CD4-positive, alpha-beta T cell treated with Interleukin-4 for 4 hours (primary cell): Measurements from ENCODE around the gene VSIR.
A peak's percentile ranks its signal among the peaks of the same experiment; 100 is the strongest.

ENCODE experiments used
- DNase-seq: peaks from one replicate; pipeline ENCODE4 v3.0.0-alpha.2; 2020

Gene VSIR

DNA sequence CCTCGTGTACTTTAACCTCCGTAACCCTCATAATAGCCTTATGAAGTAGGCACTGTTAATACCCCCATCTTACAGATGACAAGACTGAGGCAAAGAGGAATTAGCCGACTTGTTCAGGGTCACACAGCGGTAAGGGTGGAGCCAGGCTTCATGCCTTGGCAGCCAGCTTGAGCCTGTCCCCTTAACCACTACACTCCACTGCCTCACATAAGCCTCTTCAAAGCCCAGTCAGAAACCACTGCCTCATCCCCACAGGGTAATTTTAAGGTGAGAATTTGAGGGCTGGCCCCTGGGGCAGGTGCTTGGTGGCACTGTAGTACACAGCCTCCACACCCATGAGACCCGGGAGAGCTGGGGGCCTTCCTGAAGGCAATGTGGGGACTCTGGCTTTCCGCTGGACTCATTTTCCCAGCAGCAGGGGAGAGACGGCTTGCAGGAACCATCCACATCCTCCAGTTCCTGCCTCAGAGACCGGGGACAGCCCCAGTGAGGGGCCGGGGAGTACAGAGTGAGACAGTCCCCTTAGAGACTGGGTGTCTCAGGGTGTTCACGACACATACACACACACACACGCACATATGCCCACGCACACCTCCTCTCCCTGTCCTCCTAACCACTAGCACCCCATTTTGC is 46.1 kb downstream of the VSIR start:
- peak; percentile 70 for DNase-seq

DNA sequence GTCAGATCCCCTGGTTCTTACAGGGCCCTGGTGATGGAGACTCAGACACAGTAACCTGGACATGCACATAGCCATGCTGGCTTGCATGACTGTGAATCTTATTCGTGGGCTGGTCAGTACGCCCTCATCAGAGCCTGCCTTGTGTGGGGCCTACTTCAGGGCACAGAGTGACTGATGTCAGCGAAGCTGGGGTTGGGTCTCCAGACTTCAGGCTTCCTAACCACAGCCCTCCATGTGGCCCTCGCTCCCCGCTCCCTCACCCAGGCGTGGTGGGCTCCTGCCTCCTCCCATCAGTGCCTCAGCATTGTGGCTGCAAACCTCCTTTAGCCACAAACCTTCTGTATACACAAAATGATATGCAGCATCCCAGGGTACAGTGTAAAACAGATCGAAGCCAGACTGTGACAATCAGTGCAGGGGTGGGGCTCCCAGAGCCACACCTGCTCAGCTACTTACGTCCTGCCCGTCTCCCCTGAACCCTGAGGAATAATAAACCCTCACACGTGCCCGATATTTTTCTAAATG is 46.7 kb downstream of the VSIR start:
- peak; percentile 48 for DNase-seq

DNA sequence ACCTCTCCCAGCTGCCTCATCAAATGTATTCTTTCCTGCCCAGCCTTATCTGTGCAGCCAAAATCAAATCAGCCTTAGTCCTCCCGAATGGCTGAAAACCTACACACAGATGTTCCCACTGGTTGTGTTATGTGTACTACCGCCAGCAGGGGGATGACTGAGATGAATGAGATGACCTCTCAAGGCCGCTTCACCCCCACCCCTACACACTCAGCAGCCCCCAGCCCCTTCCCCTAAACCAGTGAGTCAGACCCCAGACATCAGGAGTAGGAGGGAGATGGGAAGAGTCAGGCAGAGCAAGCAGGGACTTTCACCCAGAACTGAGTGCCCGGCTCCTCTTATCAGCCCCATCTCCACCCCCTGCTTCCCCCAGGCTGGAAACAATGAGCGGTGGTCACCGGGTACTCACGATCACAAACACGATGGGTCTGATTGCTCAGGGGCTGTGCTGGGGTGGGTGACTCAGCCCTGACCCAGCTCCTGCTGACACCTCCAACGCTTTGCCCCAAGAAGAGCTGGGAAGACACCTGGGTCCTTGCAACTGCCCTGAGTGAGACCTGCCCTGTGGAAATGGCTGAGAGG is 47.2 kb downstream of the VSIR start:
- DNase-seq, result peak; percentile 60

DNA sequence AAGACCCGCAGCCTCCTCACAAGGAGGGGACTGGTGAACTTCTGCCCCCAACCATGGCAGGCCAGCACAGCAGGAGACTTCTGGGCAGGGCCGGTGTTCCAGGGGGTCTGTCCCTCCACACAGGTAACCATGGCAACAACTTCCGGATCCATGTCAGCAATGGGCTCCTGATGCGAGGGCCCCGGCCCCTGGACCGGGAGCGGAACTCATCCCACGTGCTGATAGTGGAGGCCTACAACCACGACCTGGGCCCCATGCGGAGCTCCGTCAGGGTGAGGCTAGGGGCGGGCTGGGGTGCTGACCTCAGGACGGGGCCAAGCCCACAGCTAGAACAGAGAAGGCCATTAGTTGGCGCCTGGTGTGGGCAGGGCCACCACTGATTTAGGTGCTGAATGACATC is 48.1 kb downstream of the VSIR start:
- no peak for DNase-seq

DNA sequence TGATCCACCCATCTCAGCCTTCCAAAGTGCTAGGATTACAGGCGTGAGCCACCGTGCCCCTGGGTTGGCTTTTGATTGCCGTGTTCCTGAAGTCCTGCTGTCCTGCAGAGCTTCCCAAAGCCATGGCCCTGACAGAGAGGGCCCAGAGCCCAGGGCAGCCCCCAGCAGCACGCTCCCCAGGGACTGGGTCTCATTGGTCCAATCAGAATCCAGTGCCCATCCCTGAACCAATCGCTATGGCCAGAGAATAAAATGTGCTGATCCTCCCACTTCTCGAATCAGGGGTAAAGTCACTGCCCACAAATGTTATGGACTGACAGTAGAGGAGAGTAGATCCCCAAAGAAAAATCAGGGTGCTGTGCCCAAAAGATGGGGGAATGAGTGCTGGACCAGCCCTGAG is 48.8 kb downstream of the VSIR start:
- DNase-seq, result no peak

DNA sequence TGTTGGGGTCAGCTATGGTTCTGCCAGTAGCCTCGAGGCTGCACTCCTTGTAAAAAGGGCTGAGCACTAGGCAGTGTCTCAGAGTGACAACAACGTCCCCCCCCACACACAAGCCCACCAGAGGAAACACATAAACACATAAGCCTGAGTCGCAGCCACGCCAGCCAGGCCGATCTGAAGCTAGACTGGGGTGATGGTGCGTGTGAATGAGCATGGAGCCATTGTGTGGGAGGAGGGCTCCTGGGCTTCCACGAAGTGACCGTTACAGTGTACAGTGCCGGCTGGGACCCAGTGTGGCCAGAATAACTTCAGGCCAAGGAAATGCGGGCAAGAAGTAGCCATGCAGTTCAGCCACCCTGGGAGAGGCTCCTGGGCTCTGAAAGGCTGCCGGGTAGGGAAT is 50.0 kb downstream of the VSIR start:
- DNase-seq, result no peak

DNA sequence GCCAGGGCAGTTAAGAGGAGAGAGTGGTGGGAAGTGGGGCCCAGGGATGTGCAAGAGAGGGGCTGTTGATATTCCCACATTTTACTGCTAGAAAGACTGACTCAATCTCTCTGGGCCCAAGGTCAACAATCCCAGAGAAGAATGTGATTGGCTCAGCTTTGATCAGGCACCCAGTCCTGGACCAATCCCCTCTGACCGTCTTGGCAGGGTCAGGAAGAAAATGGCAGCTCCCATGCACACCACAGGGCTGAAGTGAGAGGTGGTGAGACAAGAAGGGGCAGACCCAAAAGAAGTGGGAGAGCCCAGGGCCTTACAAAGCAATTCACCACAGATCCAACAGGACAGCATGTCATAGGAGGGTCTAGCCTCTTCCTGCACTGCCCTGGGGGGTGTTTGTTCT is 50.5 kb downstream of the VSIR start:
- DNase-seq, result no peak

DNA sequence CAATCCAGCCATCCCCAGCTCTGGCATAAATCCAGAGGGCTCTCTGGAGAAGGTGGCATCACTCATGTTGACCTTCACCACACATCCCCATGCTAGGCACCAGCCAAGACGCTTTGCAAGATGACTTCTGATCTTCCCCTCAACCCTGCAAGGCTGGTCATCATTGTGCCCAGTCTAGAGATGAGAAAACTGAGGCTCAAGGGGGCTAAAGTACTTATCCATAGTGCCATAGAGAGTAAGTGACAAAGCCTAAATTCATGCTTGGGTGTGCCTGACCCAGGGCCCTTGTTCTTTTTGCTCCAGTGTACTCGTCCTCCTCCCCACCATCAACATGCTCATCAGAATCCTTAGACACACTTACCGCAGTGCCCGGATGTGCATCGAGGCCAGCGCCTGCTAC is 52.0 kb downstream of the VSIR start:
- DNase-seq, result no peak

DNA sequence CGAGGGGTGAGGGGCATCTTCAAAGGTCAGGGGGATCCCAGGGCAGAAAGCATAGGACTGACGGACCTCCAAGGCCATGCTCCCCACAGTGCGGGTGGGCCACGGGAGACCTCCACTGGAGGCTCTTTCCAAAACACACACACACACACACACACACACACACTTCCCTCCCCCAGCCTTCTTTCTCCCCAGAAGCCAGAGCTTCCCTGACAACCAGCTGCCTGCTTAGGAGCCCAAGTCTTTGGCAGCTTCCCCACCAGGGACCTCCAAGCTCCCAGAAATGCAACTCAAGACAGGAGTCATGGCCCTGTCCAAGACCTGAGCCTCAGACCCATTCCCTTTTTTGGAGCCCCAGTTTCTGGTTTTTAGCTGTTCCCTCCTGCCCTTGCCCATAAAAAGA is 53.0 kb downstream of the VSIR start:
- no peak for DNase-seq

DNA sequence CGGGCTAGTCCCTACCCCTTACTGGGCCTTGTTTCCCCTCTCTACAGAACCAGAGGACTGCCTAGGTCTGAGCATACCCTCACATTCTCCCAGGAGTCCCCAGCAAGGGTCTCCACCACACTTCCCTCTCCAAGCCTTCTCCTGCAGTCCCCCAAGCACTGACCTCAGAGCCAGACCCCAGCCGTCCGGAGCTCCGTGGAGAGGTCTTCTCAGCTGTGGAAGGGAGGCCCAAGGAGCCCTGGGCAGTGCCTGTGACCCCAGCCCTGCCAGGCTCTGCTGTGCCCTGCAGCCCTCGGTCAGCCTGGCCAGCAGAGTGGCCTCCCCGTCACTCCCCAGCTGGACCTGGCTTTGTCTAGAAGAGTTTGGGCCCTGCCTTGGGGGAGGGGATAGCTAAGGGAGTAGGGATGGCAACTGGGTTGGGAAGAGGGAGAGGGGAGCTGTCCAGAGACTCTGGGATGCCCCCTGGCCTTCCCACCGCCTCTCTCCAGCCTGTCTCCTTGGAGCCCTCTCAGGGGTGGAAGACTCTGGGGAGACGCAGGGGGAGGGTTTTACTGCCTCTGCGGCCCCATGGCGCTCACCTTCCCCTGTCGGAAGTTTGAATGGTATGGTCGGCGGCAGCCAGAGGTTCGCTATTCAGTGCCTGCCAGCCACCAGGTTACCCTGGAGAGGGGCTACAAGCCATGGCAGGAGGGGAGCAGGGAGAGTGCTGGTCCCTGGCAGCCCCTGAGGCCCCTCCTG is 53.7 kb downstream of the VSIR start, which contains the start of gene C10orf105:
Gene C10orf105, minus strand, starts transcription at position 315 of the 738 bp plus-strand sequence. CDS start 3,441 bp downstream, outside the sequence.
- no peak for DNase-seq

DNA sequence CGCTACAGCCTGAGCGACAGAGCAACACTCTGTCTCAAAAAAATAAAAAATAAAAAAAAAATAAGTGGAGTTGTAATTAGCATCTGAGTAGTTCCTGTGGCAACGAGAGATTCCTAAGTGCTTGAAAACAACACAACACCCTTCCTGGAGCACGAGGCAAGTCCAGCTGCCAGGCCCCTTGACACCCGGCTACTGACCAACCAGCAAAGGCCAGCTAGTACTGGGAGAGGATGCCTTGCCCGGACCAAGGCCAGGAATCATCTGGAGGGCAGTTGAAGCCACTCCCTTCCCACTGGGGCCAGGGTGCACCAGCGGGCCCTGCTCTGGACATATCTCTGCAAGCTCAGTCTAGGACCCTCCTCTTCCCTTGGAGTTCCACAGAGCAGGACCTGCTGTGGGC is 54.3 kb downstream of the VSIR start:
- DNase-seq, result no peak

DNA sequence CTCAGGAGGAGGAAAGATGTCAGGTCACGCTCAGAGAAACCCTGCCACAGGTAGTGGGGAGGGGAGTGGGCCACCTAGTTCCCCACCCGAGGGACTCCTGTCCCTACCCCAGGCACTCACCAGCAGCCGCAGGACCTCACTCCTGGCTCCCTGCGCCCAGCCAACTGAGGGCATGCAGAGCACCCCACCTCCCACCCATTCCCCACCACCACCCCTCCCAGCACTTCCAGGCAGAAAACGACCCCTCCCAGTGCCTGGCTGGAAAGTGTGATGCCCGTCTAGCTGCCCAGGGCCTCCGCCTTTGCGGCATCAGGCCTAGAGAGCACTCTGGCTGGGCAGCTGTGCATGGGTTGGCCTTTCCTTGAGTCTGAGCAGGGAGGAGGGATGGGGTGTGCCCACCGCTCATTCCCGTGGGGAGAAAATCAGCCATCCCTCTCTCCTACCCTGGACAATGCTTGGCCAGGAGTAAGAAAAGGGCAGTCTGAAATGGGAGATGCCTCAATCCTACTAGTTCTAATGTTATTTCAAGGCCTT is 55.1 kb downstream of the VSIR start:
- no peak for DNase-seq

DNA sequence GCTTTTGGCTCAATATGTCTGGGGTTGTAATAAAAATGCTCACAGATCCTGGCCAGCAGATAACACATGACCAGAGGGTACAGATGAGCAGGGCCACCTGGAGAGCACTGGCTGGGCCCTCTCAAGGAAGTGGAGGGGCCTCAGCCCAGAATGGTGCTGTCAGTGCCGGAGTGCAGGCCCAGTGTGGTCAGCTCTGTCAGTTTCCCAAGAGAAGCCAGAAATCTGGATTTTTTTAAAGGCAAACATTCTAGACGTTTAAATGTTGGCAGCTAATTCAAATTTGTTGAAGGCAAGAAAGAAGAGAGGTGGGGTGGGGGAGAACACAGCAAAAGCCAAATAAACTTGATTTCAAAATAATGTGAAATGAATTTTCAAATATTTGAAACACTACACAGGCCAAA is 55.8 kb downstream of the VSIR start:
- no peak for DNase-seq

DNA sequence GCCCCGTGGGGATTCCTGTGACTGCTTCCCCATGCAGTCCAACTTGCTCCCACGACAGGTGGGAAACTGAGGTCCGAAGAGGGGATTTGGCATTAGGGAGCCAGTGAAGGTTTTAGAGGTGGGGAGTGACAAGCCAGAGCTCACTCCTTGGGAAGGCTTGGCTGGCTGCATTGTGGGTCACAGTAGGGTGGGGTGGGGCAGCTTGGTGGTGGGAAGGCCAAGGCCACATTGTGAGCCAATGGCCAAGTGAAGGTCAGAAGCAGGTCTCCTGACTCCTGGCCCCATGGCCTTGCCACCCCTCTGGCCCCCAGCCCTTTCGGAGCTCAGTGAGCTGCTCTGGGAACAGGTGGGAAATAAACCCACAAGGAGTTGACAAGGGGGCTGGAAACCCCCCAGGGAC is 56.3 kb downstream of the VSIR start:
- no peak for DNase-seq

DNA sequence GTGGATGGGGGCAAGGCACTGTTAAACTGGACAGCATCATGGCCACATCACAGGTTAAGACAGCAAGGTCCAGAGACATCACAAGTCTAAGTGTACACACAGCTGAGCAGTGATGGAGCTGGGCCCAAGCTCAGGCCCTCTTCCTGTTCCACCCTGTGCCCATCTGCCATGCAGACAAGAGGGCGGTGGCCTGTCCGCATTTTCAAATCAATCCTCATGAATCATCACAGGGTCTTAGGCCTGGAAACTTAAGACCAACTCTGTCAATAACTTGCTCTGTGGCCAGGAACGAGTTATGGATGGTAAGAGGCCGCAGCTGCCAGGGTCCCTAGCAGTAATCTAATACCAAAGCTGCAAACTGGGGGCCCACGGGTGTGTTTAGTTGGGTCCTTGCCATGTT is 56.9 kb downstream of the VSIR start:
- DNase-seq, result no peak

DNA sequence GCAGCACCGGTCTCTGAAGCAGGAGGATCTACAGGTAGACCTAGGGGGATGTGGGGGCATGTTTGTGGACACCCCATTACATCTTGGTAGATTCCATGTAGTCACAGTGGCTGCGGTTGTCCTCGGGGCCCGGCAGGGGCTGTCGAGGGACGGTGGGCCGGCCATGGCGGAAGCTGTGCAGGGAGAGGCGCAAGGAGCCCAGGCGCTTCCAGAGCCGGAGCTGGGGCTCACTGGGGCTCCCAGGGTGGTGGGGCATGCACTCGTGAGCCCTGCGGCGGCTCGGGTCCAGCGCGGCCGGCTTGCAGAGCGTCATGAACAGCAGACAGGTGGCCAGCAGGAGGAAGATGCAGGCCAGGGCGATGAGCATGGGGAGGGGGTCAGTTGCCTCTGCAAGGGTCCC is 57.5 kb downstream of the VSIR start:
- DNase-seq, result no peak

DNA sequence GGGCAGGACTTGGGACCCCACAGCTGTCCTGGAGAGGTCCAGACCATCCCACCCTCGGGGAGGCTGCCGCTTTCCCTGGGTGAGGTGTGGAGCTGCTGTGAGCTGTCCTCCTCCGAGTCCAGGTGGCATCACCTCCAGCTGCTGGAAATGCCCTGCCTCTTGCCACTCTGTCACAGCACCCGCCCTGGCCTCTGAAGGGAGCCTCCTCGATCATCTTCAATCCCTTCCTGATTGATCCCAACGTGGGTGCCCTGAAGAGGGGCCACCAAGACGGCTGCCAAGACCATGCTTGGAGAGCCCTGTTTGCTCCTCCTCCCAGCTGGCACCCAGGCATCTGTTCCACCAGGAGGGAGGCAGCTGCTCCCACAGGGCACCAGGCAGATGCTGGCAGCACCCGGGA is 58.3 kb downstream of the VSIR start:
- no peak for DNase-seq

DNA sequence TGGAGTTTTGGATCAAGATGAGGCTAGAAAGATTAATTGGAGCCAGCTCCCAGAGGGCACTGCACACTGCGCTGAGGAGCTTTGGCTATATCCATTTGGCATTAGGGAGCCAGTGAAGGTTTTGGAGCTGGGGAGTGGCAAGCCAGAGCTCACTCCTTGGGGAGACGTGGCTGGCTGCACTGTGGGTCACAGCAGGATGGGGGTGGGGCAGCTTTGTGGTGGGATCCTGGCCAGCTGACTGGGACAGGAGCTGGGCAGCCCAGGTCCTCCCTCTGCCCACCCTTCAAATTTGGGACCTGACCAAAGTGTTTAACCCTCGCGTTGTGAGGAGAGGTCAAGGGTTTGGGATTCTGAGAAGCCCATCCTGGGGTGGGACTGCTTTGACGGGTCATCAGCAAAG is 58.7 kb downstream of the VSIR start:
- no peak for DNase-seq

DNA sequence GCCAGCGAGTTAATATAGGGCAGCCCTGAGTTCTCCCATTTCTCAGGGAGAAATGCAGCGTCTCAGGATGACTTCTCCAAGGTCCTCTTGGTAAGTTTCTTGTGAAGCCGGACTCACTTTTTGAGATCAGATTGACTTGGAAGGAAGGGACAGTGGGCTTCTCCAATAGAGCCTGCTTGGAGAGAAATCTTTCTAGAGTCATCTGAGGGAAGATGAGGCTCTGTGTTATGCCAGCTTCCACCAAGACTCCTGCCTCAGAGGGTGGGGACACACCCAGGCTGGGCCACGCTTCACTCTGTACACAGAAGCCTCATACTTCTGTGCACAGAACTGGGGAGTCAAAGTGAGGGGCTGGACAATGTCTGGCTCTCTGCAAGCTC is 59.3 kb downstream of the VSIR start:
- DNase-seq, result no peak

DNA sequence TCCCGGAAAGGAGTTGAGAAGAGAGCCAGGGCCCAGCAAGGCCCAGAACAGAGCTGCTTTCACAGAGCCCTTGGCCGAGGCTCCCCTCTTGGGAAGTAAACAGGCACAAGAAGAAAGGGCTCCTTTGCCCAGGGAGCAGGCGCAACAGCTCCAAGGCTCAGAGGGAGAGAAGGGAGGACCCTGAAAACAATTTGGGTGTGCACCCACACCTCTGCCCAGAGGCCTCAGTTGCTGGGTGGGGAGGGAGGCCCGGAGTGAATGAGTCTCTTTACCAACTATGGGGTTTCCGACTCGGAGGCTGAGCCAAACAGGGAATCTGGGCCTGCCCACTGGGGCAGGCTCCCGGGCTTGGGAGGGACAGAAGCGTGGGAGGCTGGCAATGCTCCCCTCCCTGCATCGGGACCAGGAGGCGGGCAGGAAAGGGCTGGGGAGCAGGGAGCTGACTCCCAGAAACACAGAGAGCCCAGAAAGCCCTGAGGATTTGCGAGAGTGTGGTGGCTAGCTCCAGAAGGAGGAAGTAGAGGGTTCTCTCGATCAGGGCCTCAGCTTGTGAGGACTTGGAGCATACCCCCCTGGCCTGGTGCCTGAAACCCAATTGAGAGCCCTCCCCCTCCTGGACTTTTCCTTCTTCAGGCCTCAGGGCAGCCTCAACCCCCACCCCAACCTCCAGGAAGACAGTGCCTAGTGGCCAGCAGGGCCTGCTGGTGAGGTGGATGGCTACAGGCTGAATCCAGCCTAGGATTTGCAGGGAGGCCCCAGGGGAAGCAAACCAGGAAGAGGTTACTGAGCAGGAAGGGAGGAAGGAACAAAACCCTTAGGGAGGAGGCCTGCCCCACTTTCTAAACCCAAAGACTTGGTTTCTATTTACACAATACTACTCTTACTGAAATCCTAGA is 59.9 kb downstream of the VSIR start:
- peak; percentile 57 for DNase-seq

DNA sequence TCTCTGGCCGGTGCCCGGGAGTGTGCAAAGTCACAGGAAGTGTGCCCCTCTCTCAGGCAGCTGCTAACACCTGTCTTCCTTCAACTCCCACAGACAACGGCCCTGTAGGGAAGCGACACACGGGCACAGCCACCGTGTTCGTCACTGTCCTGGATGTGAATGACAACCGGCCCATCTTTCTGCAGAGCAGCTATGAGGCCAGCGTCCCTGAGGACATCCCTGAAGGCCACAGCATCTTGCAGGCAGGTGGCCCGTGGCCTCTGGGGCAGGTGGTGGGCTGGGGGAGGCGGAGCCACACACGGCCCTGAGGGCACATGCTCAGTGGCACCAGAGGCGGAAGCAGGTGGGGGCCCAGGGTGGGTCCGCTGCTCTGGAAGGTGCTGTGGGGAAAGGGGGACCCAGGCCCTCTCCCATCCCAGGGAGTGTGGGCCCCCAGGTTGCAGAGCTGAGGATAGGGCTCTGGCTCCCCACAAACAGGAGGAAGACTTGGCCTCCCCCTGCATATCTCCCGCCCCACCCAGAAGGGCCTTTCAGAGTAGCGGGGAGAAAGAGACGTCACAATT is 60.7 kb downstream of the VSIR start:
- peak; percentile 43 for DNase-seq

DNA sequence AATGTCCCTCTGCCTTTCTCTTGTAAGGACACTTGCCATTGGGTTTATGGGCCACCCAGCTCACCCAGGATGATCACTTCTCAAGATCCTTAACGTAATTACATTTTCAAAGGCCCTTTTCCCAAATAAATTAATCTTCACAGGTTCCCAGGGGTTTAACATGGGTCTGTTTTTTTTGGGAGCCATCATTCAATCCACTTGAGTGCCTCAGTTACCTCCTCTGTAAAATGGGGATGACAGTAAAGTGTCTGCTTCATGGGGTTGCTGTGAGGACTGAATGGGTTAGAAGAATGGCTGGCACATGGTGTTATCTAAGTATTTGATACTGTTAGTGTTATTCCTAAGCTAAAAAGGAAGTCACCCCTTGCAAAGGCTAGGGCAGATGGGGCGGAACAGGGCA is 61.1 kb downstream of the VSIR start:
- DNase-seq, result no peak
